ENCODE data around the gene CCDC43. TPM values are rescaled to one million over a fixed set of nuclear protein-coding genes. Genes with fewer than 3 reads are reported as not detected.

Gene CCDC43
- total and polyA plus RNA-seq, 2 donors (not counting 3 experiments of a cell fraction or from before 2014, with no cell fraction given) = 5.9 to 31.7 TPM

DNA sequence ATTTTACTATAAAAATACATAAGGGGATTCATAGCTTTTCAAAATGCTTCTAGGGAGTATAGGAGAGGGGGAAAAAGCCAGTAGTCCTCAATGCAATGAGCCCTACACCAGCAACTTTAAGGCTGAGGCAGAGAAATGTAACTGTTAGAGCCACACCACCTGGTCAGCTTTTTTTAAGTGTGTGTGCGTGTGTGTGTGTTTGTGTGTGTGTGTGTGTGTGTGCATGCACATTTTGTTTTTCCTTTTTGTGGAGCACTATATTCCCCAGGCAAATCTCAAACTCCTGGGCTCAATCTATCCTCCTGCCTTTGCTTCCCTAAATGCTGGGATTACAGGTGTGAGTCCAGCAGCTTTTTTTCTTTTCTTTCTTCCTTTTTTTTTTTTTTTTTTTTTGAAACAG lies 35.6 kb downstream of the CCDC43 start:
- no peak for TF ChIP-seq GATA2 (IDR thresholded peaks at IDR 0.05; ENCODE audit: insufficient read depth, insufficient read length, low read depth, low read length)
- intact Hi-C loops (cut with micrococcal nuclease) (no loop called here), dilution Hi-C loops (cut with MboI; ENCODE audit: extremely low pct_ligation_motif_present, low sequenced_read_pairs) (no loop called here)
- no TSS peak for BruUV-seq (replicated peaks)
- Histone ChIP-seq H3K27ac (ENCODE audit: insufficient read depth, low read depth, low read length) (no peak overlapping the region), H2AFZ (ENCODE audit: low read depth, low read length) (no peak overlapping the region), H3K9ac (replicated peaks; ENCODE audit: extremely low read depth, insufficient read depth, low read length) (no peak overlapping the region), H3K27me3 (ENCODE audit: control insufficient read depth in 2 of 2, insufficient read depth in 2 of 2, low read length in 2 of 2) (peaks cover 22 to 30% of the 10 kb centered on the region in 2 experiments), H4K20me1 (replicated peaks; ENCODE audit: control insufficient read depth, extremely low read depth, insufficient read depth, low read length) (no peaks in the 10 kb centered on the region), H3K9me3 (replicated peaks; ENCODE audit: control insufficient read depth, insufficient read depth, low read length) (no peaks in the 10 kb centered on the region), H3K4me1 (ENCODE audit: control insufficient read depth, extremely low read depth, insufficient read depth, low read length) (no peaks in the 10 kb centered on the region), H3K4me2 (ENCODE audit: insufficient read depth, low read length) (no peak overlapping the region), H3K9me1 (replicated peaks; ENCODE audit: control insufficient read depth, extremely low read depth, insufficient read depth, low read length) (no peaks in the 10 kb centered on the region), H3K36me3 (ENCODE audit: control insufficient read depth in 2 of 2, extremely low read depth in 1 of 2, insufficient read depth in 2 of 2, low read length in 2 of 2) (no peaks in the 10 kb centered on the region), H3K79me2 (ENCODE audit: control insufficient read depth, insufficient read depth, low read length) (no peaks in the 10 kb centered on the region), H3K4me3 (replicated peaks in 1 of 3; ENCODE audit: insufficient read depth in 1 of 3, low read depth in 1 of 3, low read length in 3 of 3) (no peak overlapping the region)
- DNase-seq (ENCODE audit: low read depth, low spot score) (no peak), FAIRE-seq (no peak)
- ChIA-PET CTCF (interaction anchor here (0.6 to 1.2 kb wide), 3 partner anchors 18 to 130 kb away, joined by 3 to 6 read pairs (median 3); no protein-coding TSS in a partner anchor), POLR2A (no interaction called here)

GRCh38 chr17:44653384-44653783 lies 36.2 kb downstream of the CCDC43 start:
- H3K9ac ChIP-seq (replicated peaks; ENCODE audit: extremely low read depth, insufficient read depth, low read length) = no peak overlapping the region
- no peaks in the 10 kb centered on the region for H3K9me1 ChIP-seq (replicated peaks; ENCODE audit: control insufficient read depth, extremely low read depth, insufficient read depth, low read length)
- H3K27ac ChIP-seq (ENCODE audit: insufficient read depth, low read depth, low read length) = no peak overlapping the region
- H3K4me3 ChIP-seq (replicated peaks in 1 of 3; ENCODE audit: insufficient read depth in 1 of 3, low read depth in 1 of 3, low read length in 3 of 3) = no peak overlapping the region
- TF ChIP-seq POLR2A (IDR thresholded peaks at IDR 0.05; ENCODE audit: low read depth, low read length) (no peak), FOS (IDR thresholded peaks at IDR 0.05; ENCODE audit: borderline replicate concordance, insufficient read depth, low read length) (no peak), MAX (IDR thresholded peaks at IDR 0.05; ENCODE audit: insufficient read depth, insufficient read length) (no peak), CTCF (IDR thresholded peaks at IDR 0.05; ENCODE audit: extremely low read depth in 1 of 2, insufficient read depth in 1 of 2, low read depth in 1 of 2, low read length in 2 of 2) (no peak), JUN (IDR thresholded peaks at IDR 0.05; ENCODE audit: borderline replicate concordance, insufficient read depth, insufficient read length, low read depth) (no peak), EZH2 (IDR thresholded peaks at IDR 0.05; ENCODE audit: borderline replicate concordance, low read depth, low read length, severe bottlenecking) (no peak), POLR2AphosphoS5 (IDR thresholded peaks at IDR 0.05; ENCODE audit: insufficient read depth, low read depth, low read length) (no peak), MYC (IDR thresholded peaks at IDR 0.05; ENCODE audit: low read depth, low read length) (no peak), GATA2 (IDR thresholded peaks at IDR 0.05; ENCODE audit: insufficient read depth, insufficient read length, low read depth, low read length) (no peak)
- no peak overlapping the region for H3K4me2 ChIP-seq (ENCODE audit: insufficient read depth, low read length)
- DNase-seq (ENCODE audit: low read depth, low spot score) (no peak), FAIRE-seq (no peak)
- POLR2A ChIA-PET = no interaction called here
- H4K20me1 ChIP-seq (replicated peaks; ENCODE audit: control insufficient read depth, extremely low read depth, insufficient read depth, low read length) = no peaks in the 10 kb centered on the region
- CTCF ChIA-PET = interaction anchor here (0.9 kb wide), 1 partner anchor 18 kb away, joined by 3 read pairs; no protein-coding TSS in a partner anchor
- no TSS peak for BruUV-seq (replicated peaks)
- intact Hi-C loops (cut with micrococcal nuclease) (no loop called here), dilution Hi-C loops (cut with MboI; ENCODE audit: extremely low pct_ligation_motif_present, low sequenced_read_pairs) (no loop called here)
- peaks cover 25 to 33% of the 10 kb centered on the region in 2 experiments for H3K27me3 ChIP-seq (ENCODE audit: control insufficient read depth in 2 of 2, insufficient read depth in 2 of 2, low read length in 2 of 2)
- H3K4me1 ChIP-seq (ENCODE audit: control insufficient read depth, extremely low read depth, insufficient read depth, low read length) = no peaks in the 10 kb centered on the region
- no peaks in the 10 kb centered on the region for H3K9me3 ChIP-seq (replicated peaks; ENCODE audit: control insufficient read depth, insufficient read depth, low read length)
- H3K36me3 ChIP-seq (ENCODE audit: control insufficient read depth in 2 of 2, extremely low read depth in 1 of 2, insufficient read depth in 2 of 2, low read length in 2 of 2) = no peaks in the 10 kb centered on the region
- no peaks in the 10 kb centered on the region for H3K79me2 ChIP-seq (ENCODE audit: control insufficient read depth, insufficient read depth, low read length)
- H2AFZ ChIP-seq (ENCODE audit: low read depth, low read length) = no peak overlapping the region

Measured in endothelial cell of umbilical vein (primary cell).